IMR-90 (cell line): ENCODE results near the gene LAMC2. TPM values are rescaled to one million over a fixed set of nuclear protein-coding genes. Genes with fewer than 3 reads are reported as not detected.

Source experiments
- ATAC-seq: fragments of 200-7000 bp; cut with Tn5 transposase; 2 replicates; pipeline ENCODE4 v1.9.1; 2020; ENCODE audit warnings: low read depth, mild to moderate bottlenecking, moderate library complexity
- BruUV-seq: library from RNA; stranded (reverse); fragments of 400-500 nt; replicated peaks from 2 replicates; lab custom pipeline; 2021; lab: Mats Ljungman, UMichigan
- CTCF ChIA-PET: fragments of 300-600 bp; formaldehyde crosslinking; extraction: SDS; loops from one replicate; lab custom pipeline; 2021; ENCODE audit warnings: antibody characterized with exemption; lab: Yijun Ruan, JAX
- POLR2A ChIA-PET: fragments of 300-600 bp; sonication (Branson Sonifier 250); formaldehyde crosslinking; loops from one replicate; lab custom pipeline; 2022; ENCODE audit warnings: antibody characterized with exemption; ENCODE audit not compliant: unreplicated experiment; lab: Charles Lee
- DNase-seq: peaks from one replicate; pipeline ENCODE4 v3.0.0; 2013
- H2AFZ ChIP-seq: replicated peaks from 2 replicates; pipeline ENCODE3; 2013; ENCODE audit warnings: low read length, mild to moderate bottlenecking; ENCODE audit not compliant: poor library complexity
- H2AK5ac ChIP-seq: 2 replicates; pipeline ENCODE4 v1.6.1; 2013; ENCODE audit warnings: low read depth, low read length, inconsistent platforms
- H2AK9ac ChIP-seq: replicated peaks from 2 replicates; pipeline ENCODE3; 2013; ENCODE audit warnings: mild to moderate bottlenecking, low read depth, low read length, moderate library complexity; ENCODE audit not compliant: poor library complexity
- H2BK120ac ChIP-seq: 2 replicates; pipeline ENCODE4 v1.6.1; 2013; ENCODE audit warnings: low read depth, low read length, inconsistent platforms
- H2BK15ac ChIP-seq: 3 replicates; pipeline ENCODE4 v1.6.1; 2013; ENCODE audit warnings: low read depth, low read length, inconsistent platforms
- H2BK20ac ChIP-seq: 2 replicates; pipeline ENCODE4 v1.6.1; 2013; ENCODE audit warnings: low read depth, mild to moderate bottlenecking, inconsistent platforms, low read length, moderate library complexity
- H2BK5ac ChIP-seq: 2 replicates; pipeline ENCODE4 v1.6.1; 2013; ENCODE audit warnings: mild to moderate bottlenecking, low read depth, low read length, inconsistent platforms; ENCODE audit not compliant: poor library complexity, severe bottlenecking
- H3K14ac ChIP-seq: replicated peaks from 2 replicates; pipeline ENCODE4 v1.6.1; 2013; ENCODE audit warnings: low read depth, low read length, inconsistent platforms
- H3K18ac ChIP-seq: 2 replicates; pipeline ENCODE4 v1.6.1; 2013; ENCODE audit warnings: low read depth, low read length, control low read depth
- H3K23ac ChIP-seq: 2 replicates; pipeline ENCODE4 v1.6.1; 2013; ENCODE audit warnings: low read depth, low read length, inconsistent platforms
- H3K27ac ChIP-seq: 2 replicates; pipeline ENCODE4 v1.5.1; 2013; ENCODE audit warnings: mild to moderate bottlenecking, control low read depth, low read length; ENCODE audit not compliant: insufficient read depth
- H3K27me3 ChIP-seq: 2 replicates; pipeline ENCODE4 v1.6.1; 2013; ENCODE audit warnings: low read length; ENCODE audit not compliant: control insufficient read depth, insufficient read depth
- H3K36me3 ChIP-seq: 2 replicates; pipeline ENCODE4 v1.6.1; 2013; ENCODE audit warnings: low read length, mixed read lengths; ENCODE audit not compliant: control insufficient read depth, insufficient read depth
- H3K4ac ChIP-seq: 2 replicates; pipeline ENCODE4 v1.6.1; 2013; ENCODE audit warnings: low read depth, low read length, inconsistent platforms
- H3K4me1 ChIP-seq: 2 replicates; pipeline ENCODE4 v1.6.1; 2013; ENCODE audit warnings: low read length, mixed read lengths; ENCODE audit not compliant: control insufficient read depth, insufficient read depth
- H3K4me2 ChIP-seq: 2 replicates; pipeline ENCODE4 v1.6.1; 2013; ENCODE audit warnings: low read depth, mild to moderate bottlenecking, control low read depth, low read length, moderate library complexity
- H3K4me3 ChIP-seq: 2 replicates; pipeline ENCODE4 v1.5.1; 2013; ENCODE audit warnings: low read depth, mild to moderate bottlenecking, control low read depth, low read length, moderate library complexity; ENCODE audit not compliant: insufficient read depth
- H3K56ac ChIP-seq: 2 replicates; pipeline ENCODE4 v1.6.1; 2013; ENCODE audit warnings: low read length, inconsistent platforms; ENCODE audit not compliant: insufficient read depth; ENCODE audit errors: extremely low read depth
- H3K79me1 ChIP-seq, 2 experiments: 2 replicates each; pipeline ENCODE4 v1.6.1; 2013; ENCODE audit warnings: low read length in 2 of 2, inconsistent platforms in 1 of 2, low read depth in 1 of 2
- H3K9ac ChIP-seq: 2 replicates; pipeline ENCODE4 v1.6.1; 2013; ENCODE audit warnings: low read depth, low read length, control low read depth
- H3K9me1 ChIP-seq: 2 replicates; pipeline ENCODE4 v1.6.1; 2013; ENCODE audit warnings: low read length, inconsistent platforms; ENCODE audit not compliant: insufficient read depth
- H3K9me3 ChIP-seq: 2 replicates; pipeline ENCODE4 v1.6.1; 2013; ENCODE audit warnings: low read length; ENCODE audit not compliant: control insufficient read depth, insufficient read depth
- H4K20me1 ChIP-seq: 2 replicates; pipeline ENCODE4 v1.6.1; 2013; ENCODE audit warnings: low read length, inconsistent platforms; ENCODE audit not compliant: insufficient read depth
- H4K5ac ChIP-seq: 2 replicates; pipeline ENCODE4 v1.6.1; 2013; ENCODE audit warnings: mild to moderate bottlenecking, low read depth, low read length, control low read depth
- H4K8ac ChIP-seq, 2 experiments: 2 replicates each; pipeline ENCODE4 v1.6.1; 2013; ENCODE audit warnings: low read depth in 2 of 2, low read length in 2 of 2, control low read depth in 1 of 2, inconsistent platforms in 1 of 2
- H4K91ac ChIP-seq: 2 replicates; pipeline ENCODE4 v1.6.1; 2013; ENCODE audit warnings: low read depth, low read length, inconsistent platforms; ENCODE audit not compliant: insufficient read depth
- CEBPB ChIP-seq: IDR thresholded peaks from 2 replicates; pipeline ENCODE4 v1.6.1; 2012; ENCODE audit warnings: low read depth, low read length, improper control_type of control experiment
- CTCF ChIP-seq: conservative IDR thresholded peaks from 2 replicates; pipeline ENCODE4 v1.5.1; 2012; ENCODE audit warnings: mild to moderate bottlenecking, low read depth, low read length, improper control_type of control experiment
- FOS ChIP-seq: fragments of 150-350 bp; IDR thresholded peaks from 2 replicates; pipeline ENCODE4 v1.6.1; 2016; ENCODE audit warnings: low read depth, low read length
- MAFK ChIP-seq: IDR thresholded peaks from 2 replicates; pipeline ENCODE4 v1.6.1; 2012; ENCODE audit warnings: low read depth, low read length, improper control_type of control experiment
- MAZ ChIP-seq: IDR thresholded peaks from 2 replicates; pipeline ENCODE4 v1.6.1; 2012; ENCODE audit warnings: low read depth, mild to moderate bottlenecking, low read length, improper control_type of control experiment, moderate library complexity, borderline replicate concordance
- RAD21 ChIP-seq: IDR thresholded peaks from 2 replicates; pipeline ENCODE4 v1.6.1; 2012; ENCODE audit warnings: low read length, improper control_type of control experiment
- RCOR1 ChIP-seq: IDR thresholded peaks from 2 replicates; pipeline ENCODE4 v1.6.1; 2012; ENCODE audit warnings: mild to moderate bottlenecking, low read length, improper control_type of control experiment; ENCODE audit not compliant: insufficient replicate concordance
- RFX5 ChIP-seq: IDR thresholded peaks from 2 replicates; pipeline ENCODE4 v1.8.0; 2012; ENCODE audit warnings: low read depth, mild to moderate bottlenecking, low read length, moderate library complexity
- USF2 ChIP-seq: fragments of 150-350 bp; IDR thresholded peaks from 2 replicates; pipeline ENCODE4 v1.6.1; 2017; ENCODE audit warnings: mild to moderate bottlenecking, antibody characterized with exemption, low read length, low read depth
- WGBS, 2 experiments: methylation state at CpG; one replicate each; pipeline versions ENCODE4 v1.1.5 to v1.1.7; 2013; ENCODE audit warnings: missing lambda C conversion rate in 2 of 2; ENCODE audit not compliant: insufficient read length in 1 of 2; ENCODE audit errors: extremely low coverage in 2 of 2; 5-methylcytosine and 5-hydroxymethylcytosine counted together
- dilution Hi-C: fragments of 300-500 bp; cut with HindIII; formaldehyde crosslinking; loops from one replicate; pipeline ENCODE4 v1.14.3; 2018; ENCODE audit warnings: low sequenced_read_pairs; ENCODE audit not compliant: unreplicated experiment
- in situ Hi-C: fragments of 300-500 bp; cut with MboI; formaldehyde crosslinking; loops from 3 replicates; pipeline ENCODE4 v1.14.3; 2019; ENCODE audit warnings: low sequenced_read_pairs, inconsistent platforms, mixed read lengths
- intact Hi-C: fragments of 100-400 bp; cut with micrococcal nuclease; formaldehyde crosslinking; loops from 2 replicates; pipeline ENCODE4 v1.10.0; 2022
- polyA plus RNA-seq, 3 experiments: library from polyadenylated mRNA; depleted of rRNA; stranded (reverse); fragments of >200 nt; gene quantifications; 2 replicates each; pipeline ENCODE4 v1.2.3, GENCODE V29; 2012; ENCODE audit warnings: low replicate concordance in 1 of 3
- total RNA-seq: library from RNA; depleted of rRNA; stranded (reverse); fragments of >200 nt; gene quantifications from 2 replicates; pipeline ENCODE4 v1.2.3, GENCODE V29; 2012

Gene LAMC2
- total and polyA plus RNA-seq, 2 of the 4 experiments (the other 2 are of a cell fraction), result 2.3 to 2.8 TPM

- DNase-seq (no peak), ATAC-seq (no peak)
- Histone ChIP-seq H3K27me3 (no peaks in the 10 kb centered on the region), H3K18ac (no peak overlapping the region), H3K14ac (peak overlapping the region; percentile 33; the same call in 1 of the 2 replicates), H2BK20ac (peak overlapping the region; percentile 37; the same call in 1 of the 2 replicates), H4K91ac (peak overlapping the region; percentile 61), H3K79me1 (peaks cover 0 to 26% of the 10 kb centered on the region in 2 experiments; a peak in 2 of 4 replicates), H3K4me1 (peaks cover 36% of the 10 kb centered on the region), H4K20me1 (no peaks in the 10 kb centered on the region; the same call in 1 of the 2 replicates), H2AK5ac (peak overlapping the region; percentile 82), H3K9me3 (no peaks in the 10 kb centered on the region), H3K56ac (no peak overlapping the region), H2BK5ac (peak overlapping the region; percentile 45), H3K4me2 (no peak overlapping the region), H3K27ac (no peak overlapping the region), H3K4me3 (no peak overlapping the region), H3K23ac (no peak overlapping the region), H3K4ac (peak overlapping the region; percentile 70), H2BK15ac (0 out of 3 replicates have a peak overlapping the region, but pooled peaks have one; percentile 31), H4K8ac (peak overlapping the region in 1 of 2 experiments; percentile 29; a peak in 2 of 4 replicates), H2AFZ (no peak overlapping the region), H3K9me1 (peaks cover 26% of the 10 kb centered on the region), H3K9ac (no peak overlapping the region), H3K36me3 (no peaks in the 10 kb centered on the region), H4K5ac (no peak overlapping the region; the same call in 1 of the 2 replicates), H2AK9ac (no peak overlapping the region), H2BK120ac (peak overlapping the region; percentile 77)
- TF ChIP-seq CEBPB, result no peak
- TF ChIP-seq MAFK, result no peak
- no peak for TF ChIP-seq FOS
- TF ChIP-seq USF2, result no peak
- no peak for TF ChIP-seq MAZ
- no peak for TF ChIP-seq RAD21
- TF ChIP-seq RCOR1, result no peak
- TF ChIP-seq RFX5, result no peak
- TF ChIP-seq CTCF, result no peak
- ChIA-PET POLR2A (no interaction called here), CTCF (interaction anchor here (0.6 kb wide), 1 partner anchor 39 kb away, joined by 3 read pairs; no protein-coding TSS in a partner anchor)
- intact Hi-C loops (loop anchor here (5.0 kb wide), 1 partner anchor 128 kb away; no protein-coding TSS in a partner anchor), in situ Hi-C loops (no loop called here), dilution Hi-C loops (no loop called here)
- no CpG with 5 or more reads among the region's 3 CpGs for WGBS, 2 experiments
- no TSS peak for BruUV-seq
Measured at GRCh38 chr1:183275322-183275721, 89.3 kb downstream of the LAMC2 start.
